Measurements from ENCODE around the gene KRTAP20-1.

DNA sequence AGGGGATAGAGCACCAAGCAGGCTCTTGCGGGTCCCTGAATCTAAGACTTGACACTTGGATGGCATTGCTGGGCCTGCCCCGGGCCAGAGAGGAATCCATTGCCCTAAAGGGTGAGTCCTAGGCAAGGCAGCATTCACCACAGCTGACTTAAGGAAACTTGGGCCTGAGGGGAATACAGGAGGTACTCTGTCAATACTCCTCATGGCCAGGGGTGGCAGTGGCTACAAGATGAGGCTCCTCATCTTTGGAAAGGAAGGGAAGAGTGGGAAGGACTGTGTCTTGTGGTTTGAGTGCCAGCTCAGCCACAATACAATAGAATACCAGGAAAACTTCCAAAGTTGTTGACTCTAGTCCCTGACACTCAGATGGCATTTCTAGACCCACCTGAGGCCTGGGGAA lies 10.3 kb upstream of the KRTAP20-1 start:
- TF ChIP-seq POLR2AphosphoS5 (IDR thresholded peaks at IDR 0.05; ENCODE audit: low read depth, low read length), result no peak
- TF ChIP-seq, protein P1, sequence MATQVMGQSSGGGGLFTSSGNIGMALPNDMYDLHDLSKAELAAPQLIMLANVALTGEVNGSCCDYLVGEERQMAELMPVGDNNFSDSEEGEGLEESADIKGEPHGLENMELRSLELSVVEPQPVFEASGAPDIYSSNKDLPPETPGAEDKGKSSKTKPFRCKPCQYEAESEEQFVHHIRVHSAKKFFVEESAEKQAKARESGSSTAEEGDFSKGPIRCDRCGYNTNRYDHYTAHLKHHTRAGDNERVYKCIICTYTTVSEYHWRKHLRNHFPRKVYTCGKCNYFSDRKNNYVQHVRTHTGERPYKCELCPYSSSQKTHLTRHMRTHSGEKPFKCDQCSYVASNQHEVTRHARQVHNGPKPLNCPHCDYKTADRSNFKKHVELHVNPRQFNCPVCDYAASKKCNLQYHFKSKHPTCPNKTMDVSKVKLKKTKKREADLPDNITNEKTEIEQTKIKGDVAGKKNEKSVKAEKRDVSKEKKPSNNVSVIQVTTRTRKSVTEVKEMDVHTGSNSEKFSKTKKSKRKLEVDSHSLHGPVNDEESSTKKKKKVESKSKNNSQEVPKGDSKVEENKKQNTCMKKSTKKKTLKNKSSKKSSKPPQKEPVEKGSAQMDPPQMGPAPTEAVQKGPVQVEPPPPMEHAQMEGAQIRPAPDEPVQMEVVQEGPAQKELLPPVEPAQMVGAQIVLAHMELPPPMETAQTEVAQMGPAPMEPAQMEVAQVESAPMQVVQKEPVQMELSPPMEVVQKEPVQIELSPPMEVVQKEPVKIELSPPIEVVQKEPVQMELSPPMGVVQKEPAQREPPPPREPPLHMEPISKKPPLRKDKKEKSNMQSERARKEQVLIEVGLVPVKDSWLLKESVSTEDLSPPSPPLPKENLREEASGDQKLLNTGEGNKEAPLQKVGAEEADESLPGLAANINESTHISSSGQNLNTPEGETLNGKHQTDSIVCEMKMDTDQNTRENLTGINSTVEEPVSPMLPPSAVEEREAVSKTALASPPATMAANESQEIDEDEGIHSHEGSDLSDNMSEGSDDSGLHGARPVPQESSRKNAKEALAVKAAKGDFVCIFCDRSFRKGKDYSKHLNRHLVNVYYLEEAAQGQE (IDR thresholded peaks at IDR 0.05; ENCODE audit: insufficient read depth in 1 of 2, low read depth in 2 of 2, low read length in 2 of 2), result no peak
- no peak for TF ChIP-seq SIN3A (IDR thresholded peaks at IDR 0.05; ENCODE audit: borderline replicate concordance, insufficient read depth, low read length)
- no peak for TF ChIP-seq TAF1 (IDR thresholded peaks at IDR 0.05; ENCODE audit: borderline replicate concordance, insufficient read depth, low read length)
